HG03066 (cell line): ENCODE data around the gene SLC2A4.
"Not testable (repeated sequence)": the region's sequence is repeated elsewhere in the genome, so short reads cannot be mapped to it uniquely, and the experiment has no call there.

Source experiments
- ATAC-seq: cut with Tn5 transposase; IDR thresholded peaks from one replicate; pipeline ENCODE4 v1.9.1; 2021; ENCODE audit warnings: low read depth; ENCODE audit not compliant: unreplicated experiment

The SLC2A4 gene

DNA sequence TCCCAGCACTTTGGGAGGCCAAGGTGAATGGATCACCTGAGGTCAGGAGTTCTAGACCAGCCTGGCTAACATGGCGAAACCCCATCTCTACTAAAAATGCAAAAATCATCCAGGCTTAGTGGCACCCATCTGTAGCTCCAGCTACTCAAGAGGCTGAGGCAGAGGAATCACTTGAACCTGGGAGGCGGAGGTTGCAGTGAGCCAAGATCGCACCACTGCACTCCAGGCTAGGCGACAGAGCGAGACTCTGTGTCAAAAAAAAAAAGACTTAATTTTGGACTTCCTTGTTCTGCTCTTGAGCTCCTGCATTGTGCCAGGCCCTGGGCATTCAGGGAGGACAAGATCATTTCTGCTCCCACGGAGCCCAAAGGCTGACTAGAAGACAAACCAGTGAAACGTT, 56.1 kb downstream of the SLC2A4 start:
- not testable (repeated sequence) for ATAC-seq
